Measurements from ENCODE around the gene EIF2D.

The EIF2D gene

DNA sequence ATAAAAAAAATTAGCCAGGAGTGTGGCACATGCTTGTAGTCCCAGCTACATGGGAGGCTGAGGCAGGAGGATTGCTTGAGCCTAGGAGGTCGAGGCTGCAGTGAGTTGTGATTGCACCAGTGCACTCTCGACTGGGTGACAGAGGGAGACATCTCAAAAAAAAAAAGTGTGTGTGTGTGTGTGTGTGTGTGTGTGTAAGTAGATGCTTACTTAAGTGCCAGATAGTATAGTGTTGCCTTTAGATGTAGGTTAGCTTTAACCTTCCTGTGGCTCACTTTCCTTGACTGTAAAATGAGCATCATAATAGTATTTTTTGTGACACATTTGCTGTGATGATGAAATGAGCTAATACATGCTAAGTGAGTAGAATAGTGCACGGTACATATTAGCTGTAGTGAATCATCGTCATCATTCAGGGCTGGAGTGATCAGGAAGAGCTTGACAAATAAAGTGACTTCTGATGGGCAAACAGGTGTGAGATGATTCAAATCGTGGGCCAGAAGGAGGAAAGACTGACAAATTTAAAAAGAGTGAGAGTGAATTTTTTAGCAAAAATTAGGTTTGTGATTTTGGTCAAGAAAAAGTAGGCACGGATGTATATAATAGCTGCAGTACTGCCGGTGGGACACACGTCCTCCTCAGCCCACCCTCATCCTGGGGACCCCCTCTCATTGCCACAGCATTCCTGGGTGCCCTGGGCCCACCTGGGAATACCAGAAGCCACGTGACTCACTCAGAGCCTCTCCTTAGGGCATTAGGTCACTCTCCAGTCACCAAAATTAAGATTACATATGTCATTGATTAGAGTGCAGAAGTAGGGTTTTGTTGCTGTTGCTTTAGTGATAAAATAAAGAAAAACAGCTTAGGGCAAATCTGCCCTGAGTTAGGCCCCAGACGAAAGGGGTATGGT, 33.9 kb downstream of the EIF2D start:
- DNase-seq (ENCODE audit: low read depth), result no peak
- in situ Hi-C loops (cut with HindIII; ENCODE audit: low sequenced_read_pairs), result no loop called here
- TF ChIP-seq, protein P1, sequence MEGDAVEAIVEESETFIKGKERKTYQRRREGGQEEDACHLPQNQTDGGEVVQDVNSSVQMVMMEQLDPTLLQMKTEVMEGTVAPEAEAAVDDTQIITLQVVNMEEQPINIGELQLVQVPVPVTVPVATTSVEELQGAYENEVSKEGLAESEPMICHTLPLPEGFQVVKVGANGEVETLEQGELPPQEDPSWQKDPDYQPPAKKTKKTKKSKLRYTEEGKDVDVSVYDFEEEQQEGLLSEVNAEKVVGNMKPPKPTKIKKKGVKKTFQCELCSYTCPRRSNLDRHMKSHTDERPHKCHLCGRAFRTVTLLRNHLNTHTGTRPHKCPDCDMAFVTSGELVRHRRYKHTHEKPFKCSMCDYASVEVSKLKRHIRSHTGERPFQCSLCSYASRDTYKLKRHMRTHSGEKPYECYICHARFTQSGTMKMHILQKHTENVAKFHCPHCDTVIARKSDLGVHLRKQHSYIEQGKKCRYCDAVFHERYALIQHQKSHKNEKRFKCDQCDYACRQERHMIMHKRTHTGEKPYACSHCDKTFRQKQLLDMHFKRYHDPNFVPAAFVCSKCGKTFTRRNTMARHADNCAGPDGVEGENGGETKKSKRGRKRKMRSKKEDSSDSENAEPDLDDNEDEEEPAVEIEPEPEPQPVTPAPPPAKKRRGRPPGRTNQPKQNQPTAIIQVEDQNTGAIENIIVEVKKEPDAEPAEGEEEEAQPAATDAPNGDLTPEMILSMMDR (IDR thresholded peaks at IDR 0.05; ENCODE audit: low read depth, low read length, missing control alignments), result no peak
- H3K4me3 ChIP-seq (ENCODE audit: low read depth, low read length), result no peak overlapping the region

DNA sequence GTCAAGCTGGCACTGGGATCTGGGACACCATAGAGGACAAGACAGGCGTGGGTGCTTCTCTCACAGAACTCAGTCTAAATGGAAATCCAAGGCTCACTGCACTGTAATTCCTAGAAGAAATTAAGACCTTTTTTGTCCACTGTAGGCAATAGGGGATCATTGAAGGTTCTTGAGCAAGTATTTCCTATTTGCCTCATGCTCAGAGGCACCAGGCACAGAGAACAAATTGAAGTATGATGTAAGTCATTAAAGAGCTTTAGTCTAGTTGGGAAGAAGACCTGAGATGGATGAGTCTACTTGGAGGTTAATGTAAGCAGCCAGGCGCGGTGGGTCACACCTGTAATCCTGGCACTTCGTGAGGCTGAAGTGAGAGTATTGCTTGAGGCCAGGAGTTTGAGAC, 34.6 kb downstream of the EIF2D start:
- H3K4me3 ChIP-seq (ENCODE audit: low read depth, low read length), result no peak overlapping the region
- TF ChIP-seq, protein P1 (IDR thresholded peaks at IDR 0.05; ENCODE audit: low read depth, low read length, missing control alignments), result no peak
- no peak for DNase-seq (ENCODE audit: low read depth)
- in situ Hi-C loops (cut with HindIII; ENCODE audit: low sequenced_read_pairs), result no loop called here

DNA sequence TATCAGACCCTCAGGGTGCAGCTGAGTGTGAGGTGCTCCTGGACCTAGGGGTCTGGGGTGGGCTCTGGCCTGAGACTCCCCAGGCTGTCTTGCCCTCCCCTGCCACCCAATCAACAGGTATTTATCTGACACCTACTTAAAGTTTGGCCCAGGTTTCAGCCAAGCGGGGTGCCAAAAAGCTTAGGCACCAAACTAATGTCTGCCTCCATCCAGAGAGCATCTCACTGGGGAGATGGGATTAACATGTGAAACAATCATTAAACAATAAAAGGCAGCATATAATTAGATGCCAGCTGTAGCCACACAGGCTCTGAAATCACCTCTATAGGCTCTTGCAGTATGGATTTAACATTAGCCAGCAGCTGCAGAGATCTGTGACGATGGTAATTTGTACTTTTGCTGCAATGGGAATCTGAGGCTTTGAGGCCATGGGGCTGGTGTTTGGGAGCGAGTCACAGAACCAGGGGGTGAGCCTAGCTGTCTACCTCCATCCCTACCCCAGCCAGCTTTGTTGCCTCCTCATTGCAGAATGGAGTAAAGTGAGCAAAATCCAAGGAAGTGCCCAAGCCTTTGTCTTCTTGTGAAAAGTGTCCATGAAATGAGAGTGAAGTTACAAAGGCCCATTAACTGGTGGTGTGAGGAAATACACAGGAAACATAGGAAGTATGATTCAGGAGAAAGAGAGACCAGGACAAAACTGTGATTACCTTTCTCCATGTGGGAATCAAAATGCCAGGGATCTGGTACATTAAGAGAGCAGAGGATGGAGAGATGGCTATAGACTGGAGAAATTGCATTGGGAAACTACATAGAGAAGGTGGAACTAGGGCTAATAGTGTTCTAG, 36.1 kb downstream of the EIF2D start:
- in situ Hi-C loops (cut with HindIII; ENCODE audit: low sequenced_read_pairs), result no loop called here
- no peak for DNase-seq (ENCODE audit: low read depth)
- no peak overlapping the region for H3K4me3 ChIP-seq (ENCODE audit: low read depth, low read length)
- TF ChIP-seq, protein P1 (IDR thresholded peaks at IDR 0.05; ENCODE audit: low read depth, low read length, missing control alignments), result no peak

DNA sequence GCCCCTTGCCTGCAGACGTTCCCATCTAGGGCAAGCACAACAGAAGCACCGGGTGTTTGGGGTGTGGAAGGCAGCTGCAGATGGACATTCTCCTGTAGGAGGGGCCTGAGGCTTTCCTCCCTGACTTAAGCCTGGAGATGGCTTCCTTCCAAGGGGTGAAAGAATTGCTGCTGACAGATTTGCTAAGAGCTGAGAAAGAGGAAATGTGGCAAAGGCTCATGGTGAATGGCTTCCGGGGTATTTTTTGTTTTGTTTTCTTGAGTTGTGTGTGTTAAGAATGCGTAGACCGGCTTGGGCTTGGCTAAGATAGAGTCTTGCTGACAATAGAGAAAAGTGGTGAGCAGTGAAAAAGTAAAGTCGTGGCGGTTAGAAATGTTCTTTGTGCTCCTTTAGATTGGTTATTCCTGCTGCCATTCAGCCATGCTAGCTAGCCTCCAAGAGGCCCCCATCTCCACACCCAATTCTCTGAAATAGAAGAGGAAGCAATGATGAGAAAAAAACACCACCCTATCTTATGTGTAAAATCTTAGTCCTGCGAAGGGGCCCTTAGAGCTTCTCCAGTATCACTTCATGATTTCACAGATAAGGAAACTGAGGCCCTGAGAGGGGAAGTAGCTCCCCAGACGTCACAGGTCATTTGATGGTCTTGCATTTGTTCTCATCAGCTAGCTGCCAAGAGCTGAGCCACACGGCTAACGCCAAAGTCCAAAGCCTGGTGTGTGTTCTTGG, 36.9 kb downstream of the EIF2D start:
- in situ Hi-C loops (cut with HindIII; ENCODE audit: low sequenced_read_pairs), result no loop called here
- TF ChIP-seq, protein P1 (IDR thresholded peaks at IDR 0.05; ENCODE audit: low read depth, low read length, missing control alignments), result no peak
- DNase-seq (ENCODE audit: low read depth), result peak; percentile 23
- H3K4me3 ChIP-seq (ENCODE audit: low read depth, low read length), result no peak overlapping the region

DNA sequence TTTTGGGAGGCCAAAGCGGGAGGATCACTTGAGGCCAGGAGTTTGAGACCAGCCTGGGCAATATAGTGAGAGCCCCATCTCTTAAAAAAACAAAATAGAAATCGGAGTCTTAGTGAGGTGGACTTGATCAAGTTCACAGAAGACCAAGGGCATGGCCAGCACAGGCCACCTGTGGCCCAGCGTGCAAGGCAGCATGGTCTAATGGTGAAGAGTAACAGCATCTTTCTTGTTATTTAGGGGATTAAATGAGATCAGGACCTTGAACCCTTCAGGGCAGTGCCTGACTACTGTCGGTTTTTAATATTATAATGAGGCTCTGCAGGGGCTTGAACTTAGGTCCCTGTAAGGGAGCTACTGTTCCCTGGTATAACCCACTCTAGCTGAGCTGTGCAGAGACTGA, 38.5 kb downstream of the EIF2D start:
- in situ Hi-C loops (cut with HindIII; ENCODE audit: low sequenced_read_pairs), result no loop called here
- TF ChIP-seq, protein P1 (IDR thresholded peaks at IDR 0.05; ENCODE audit: low read depth, low read length, missing control alignments), result no peak
- H3K4me3 ChIP-seq (ENCODE audit: low read depth, low read length), result no peak overlapping the region
- DNase-seq (ENCODE audit: low read depth), result no peak

DNA sequence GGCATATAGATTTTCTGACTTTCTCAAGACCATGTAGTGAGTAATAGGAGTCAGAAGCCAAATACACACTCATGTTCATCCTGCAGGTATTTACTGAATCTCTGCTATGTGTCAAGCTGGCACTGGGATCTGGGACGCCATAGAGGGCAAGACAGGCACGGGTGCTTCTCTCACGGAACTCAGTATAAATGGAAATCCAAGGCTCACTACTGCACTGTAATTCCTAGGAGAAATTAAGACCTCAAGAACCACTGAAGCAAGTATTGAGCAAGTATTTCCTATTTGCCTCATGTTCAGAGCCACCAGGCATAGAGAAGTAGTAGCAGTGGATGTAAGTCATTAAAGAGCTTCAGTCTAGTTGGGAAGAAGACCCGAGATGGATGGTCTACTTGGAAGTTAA, 38.9 kb downstream of the EIF2D start:
- no peak for DNase-seq (ENCODE audit: low read depth)
- TF ChIP-seq, protein P1 (IDR thresholded peaks at IDR 0.05; ENCODE audit: low read depth, low read length, missing control alignments), result no peak
- H3K4me3 ChIP-seq (ENCODE audit: low read depth, low read length), result no peak overlapping the region
- in situ Hi-C loops (cut with HindIII; ENCODE audit: low sequenced_read_pairs), result no loop called here

Data from astrocyte of the cerebellum (primary cell).